SK-N-SH treated with all-trans-retinoic acid at 6 μM for 48 hours (cell line): ENCODE results near the gene WFDC5.

Experiments used
- ATAC-seq: fragments of 200-7000 bp; cut with Tn5 transposase; 3 replicates; pipeline ENCODE4 v1.9.1; 2020; ENCODE audit warnings: mild to moderate bottlenecking, moderate library complexity
- BACH2 ChIP-seq: fragments of 250-450 bp; sonication (Bioruptor Pico); IDR thresholded peaks from 2 replicates; pipeline ENCODE4 v1.9.0; 2021; ENCODE audit warnings: mild to moderate bottlenecking, borderline replicate concordance
- CSDC2 ChIP-seq: fragments of 250-450 bp; sonication (Bioruptor Pico); IDR thresholded peaks from 2 replicates; pipeline ENCODE4 v1.5.0; 2020; ENCODE audit warnings: mild to moderate bottlenecking, moderate library complexity
- ESRRG ChIP-seq: fragments of 250-450 bp; sonication (Bioruptor Pico); IDR thresholded peaks from 2 replicates; pipeline ENCODE4 v1.6.1; 2021; ENCODE audit warnings: mild to moderate bottlenecking
- GLIS3 ChIP-seq: fragments of 250-450 bp; sonication (Bioruptor Pico); IDR thresholded peaks from 2 replicates; pipeline ENCODE4 v1.5.0; 2020; ENCODE audit warnings: mild to moderate bottlenecking, moderate library complexity
- ISL1 ChIP-seq: fragments of 250-450 bp; sonication (Bioruptor Pico); IDR thresholded peaks from 2 replicates; pipeline ENCODE4 v2.1.2; 2022; ENCODE audit warnings: mild to moderate bottlenecking, moderate library complexity
- OSR1 ChIP-seq: fragments of 250-450 bp; sonication (Bioruptor Pico); IDR thresholded peaks from 2 replicates; pipeline ENCODE4 v1.8.0; 2022; ENCODE audit warnings: moderate library complexity, mild to moderate bottlenecking, inconsistent platforms
- PPARA ChIP-seq: fragments of 250-450 bp; sonication (Bioruptor Pico); IDR thresholded peaks from 2 replicates; pipeline ENCODE4 v1.5.0; 2020; ENCODE audit warnings: mild to moderate bottlenecking, borderline replicate concordance
- RARB ChIP-seq: fragments of 250-450 bp; sonication (Bioruptor Pico); IDR thresholded peaks from 2 replicates; pipeline ENCODE4 v1.8.0; 2021; ENCODE audit warnings: mild to moderate bottlenecking, moderate library complexity
- SNAI2 ChIP-seq: fragments of 250-450 bp; sonication (Bioruptor Pico); IDR thresholded peaks from 2 replicates; pipeline ENCODE4 v1.5.0; 2020; ENCODE audit warnings: mild to moderate bottlenecking, moderate library complexity
- TCF4 ChIP-seq: fragments of 250-450 bp; sonication (Bioruptor Pico); IDR thresholded peaks from 2 replicates; pipeline ENCODE4 v1.8.0; 2021; ENCODE audit warnings: mild to moderate bottlenecking, moderate library complexity, borderline replicate concordance
- TOX ChIP-seq: fragments of 250-450 bp; sonication (Bioruptor Pico); IDR thresholded peaks from 2 replicates; pipeline ENCODE4 v1.8.0; 2021; ENCODE audit warnings: mild to moderate bottlenecking, moderate library complexity, borderline replicate concordance
- ZC3H10 ChIP-seq: fragments of 250-450 bp; sonication (Bioruptor Pico); IDR thresholded peaks from 2 replicates; pipeline ENCODE4 v1.5.1; 2021; ENCODE audit warnings: mild to moderate bottlenecking, moderate library complexity
- ZFP3 ChIP-seq: fragments of 250-450 bp; sonication (Bioruptor Pico); IDR thresholded peaks from 2 replicates; pipeline ENCODE4 v1.5.0; 2020; ENCODE audit warnings: mild to moderate bottlenecking, moderate library complexity
- ZFP30 ChIP-seq: fragments of 450-650 bp; formaldehyde crosslinking; IDR thresholded peaks from 2 replicates; pipeline ENCODE4 v1.5.0; 2022; ENCODE audit warnings: mild to moderate bottlenecking, moderate library complexity
- ZNF565 ChIP-seq: fragments of 450-650 bp; formaldehyde crosslinking; conservative IDR thresholded peaks from 2 replicates; pipeline ENCODE4 v1.5.0; 2020; ENCODE audit warnings: low read depth, mild to moderate bottlenecking, moderate library complexity
- ZNF70 ChIP-seq: fragments of 450-650 bp; formaldehyde crosslinking; IDR thresholded peaks from 2 replicates; pipeline ENCODE4 v1.5.0; 2020; ENCODE audit warnings: mild to moderate bottlenecking, moderate library complexity
- ZNF8 ChIP-seq: fragments of 450-650 bp; formaldehyde crosslinking; IDR thresholded peaks from 2 replicates; pipeline ENCODE4 v1.5.0; 2020; ENCODE audit warnings: mild to moderate bottlenecking, moderate library complexity
- TF ChIP-seq, protein P1 (sequence below): fragments of 250-450 bp; sonication (Bioruptor Pico); IDR thresholded peaks from 2 replicates; pipeline ENCODE4 v1.5.1; 2020; ENCODE audit warnings: low read depth, mild to moderate bottlenecking, moderate library complexity
- TF ChIP-seq, protein P2 (sequence below): fragments of 250-450 bp; sonication (Bioruptor Pico); IDR thresholded peaks from 2 replicates; pipeline ENCODE4 v1.5.1; 2021; ENCODE audit warnings: mild to moderate bottlenecking, moderate library complexity
- TF ChIP-seq, protein P3 (sequence below): fragments of 250-450 bp; sonication (Bioruptor Pico); IDR thresholded peaks from 2 replicates; pipeline ENCODE4 v1.5.0; 2020; ENCODE audit warnings: mild to moderate bottlenecking, moderate library complexity
- TF ChIP-seq, protein P4 (sequence below): fragments of 250-450 bp; sonication (Bioruptor Pico); IDR thresholded peaks from 2 replicates; pipeline ENCODE4 v1.8.0; 2021; ENCODE audit warnings: low read depth, mild to moderate bottlenecking, moderate library complexity, borderline replicate concordance
- TF ChIP-seq, protein P5 (sequence below): fragments of 250-450 bp; sonication (Bioruptor Pico); IDR thresholded peaks from 2 replicates; pipeline ENCODE4 v1.8.0; 2020; ENCODE audit warnings: mild to moderate bottlenecking, moderate library complexity, borderline replicate concordance

WFDC5 gene

DNA sequence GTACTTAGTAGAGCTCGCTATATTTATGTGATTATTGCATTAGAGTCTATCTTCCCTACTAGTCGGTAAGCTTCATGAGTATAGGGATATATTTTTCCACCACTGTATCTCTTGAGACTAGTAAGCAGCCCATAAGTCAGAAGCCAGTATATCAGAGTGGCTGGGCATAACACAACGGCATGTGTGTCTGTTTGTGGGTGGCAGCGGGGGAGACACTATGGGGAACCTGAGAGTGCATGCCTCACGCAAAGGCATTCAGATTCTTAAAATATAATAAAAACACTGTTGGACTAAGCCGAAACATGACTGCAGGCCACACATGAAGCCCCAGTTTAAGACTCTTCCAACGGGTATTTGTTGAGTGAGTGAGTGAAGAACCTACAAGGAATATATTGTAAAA is 22.1 kb downstream of the WFDC5 start:
- ATAC-seq = no peak
- no peak for TF ChIP-seq SNAI2
- TF ChIP-seq, protein P1, sequence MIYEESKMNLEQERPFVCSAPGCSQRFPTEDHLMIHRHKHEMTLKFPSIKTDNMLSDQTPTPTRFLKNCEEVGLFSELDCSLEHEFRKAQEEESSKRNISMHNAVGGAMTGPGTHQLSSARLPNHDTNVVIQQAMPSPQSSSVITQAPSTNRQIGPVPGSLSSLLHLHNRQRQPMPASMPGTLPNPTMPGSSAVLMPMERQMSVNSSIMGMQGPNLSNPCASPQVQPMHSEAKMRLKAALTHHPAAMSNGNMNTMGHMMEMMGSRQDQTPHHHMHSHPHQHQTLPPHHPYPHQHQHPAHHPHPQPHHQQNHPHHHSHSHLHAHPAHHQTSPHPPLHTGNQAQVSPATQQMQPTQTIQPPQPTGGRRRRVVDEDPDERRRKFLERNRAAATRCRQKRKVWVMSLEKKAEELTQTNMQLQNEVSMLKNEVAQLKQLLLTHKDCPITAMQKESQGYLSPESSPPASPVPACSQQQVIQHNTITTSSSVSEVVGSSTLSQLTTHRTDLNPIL (CRISPR knock-in tag) = no peak
- TF ChIP-seq OSR1 (CRISPR knock-in tag) = no peak
- TF ChIP-seq TCF4 (CRISPR knock-in tag) = no peak
- TF ChIP-seq, protein P2, sequence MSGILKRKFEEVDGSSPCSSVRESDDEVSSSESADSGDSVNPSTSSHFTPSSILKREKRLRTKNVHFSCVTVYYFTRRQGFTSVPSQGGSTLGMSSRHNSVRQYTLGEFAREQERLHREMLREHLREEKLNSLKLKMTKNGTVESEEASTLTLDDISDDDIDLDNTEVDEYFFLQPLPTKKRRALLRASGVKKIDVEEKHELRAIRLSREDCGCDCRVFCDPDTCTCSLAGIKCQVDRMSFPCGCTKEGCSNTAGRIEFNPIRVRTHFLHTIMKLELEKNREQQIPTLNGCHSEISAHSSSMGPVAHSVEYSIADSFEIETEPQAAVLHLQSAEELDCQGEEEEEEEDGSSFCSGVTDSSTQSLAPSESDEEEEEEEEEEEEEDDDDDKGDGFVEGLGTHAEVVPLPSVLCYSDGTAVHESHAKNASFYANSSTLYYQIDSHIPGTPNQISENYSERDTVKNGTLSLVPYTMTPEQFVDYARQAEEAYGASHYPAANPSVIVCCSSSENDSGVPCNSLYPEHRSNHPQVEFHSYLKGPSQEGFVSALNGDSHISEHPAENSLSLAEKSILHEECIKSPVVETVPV = no peak
- TF ChIP-seq PPARA = no peak
- TF ChIP-seq BACH2 = no peak
- TF ChIP-seq RARB = no peak
- no peak for TF ChIP-seq ZNF70 (CRISPR knock-in tag)
- no peak for TF ChIP-seq ISL1
- no peak for TF ChIP-seq TOX (CRISPR knock-in tag)
- TF ChIP-seq CSDC2 (CRISPR knock-in tag) = no peak
- TF ChIP-seq ZFP30 = no peak
- no peak for TF ChIP-seq ZC3H10 (CRISPR knock-in tag)
- no peak for TF ChIP-seq ZNF565
- TF ChIP-seq ZFP3 = no peak
- TF ChIP-seq, protein P3, sequence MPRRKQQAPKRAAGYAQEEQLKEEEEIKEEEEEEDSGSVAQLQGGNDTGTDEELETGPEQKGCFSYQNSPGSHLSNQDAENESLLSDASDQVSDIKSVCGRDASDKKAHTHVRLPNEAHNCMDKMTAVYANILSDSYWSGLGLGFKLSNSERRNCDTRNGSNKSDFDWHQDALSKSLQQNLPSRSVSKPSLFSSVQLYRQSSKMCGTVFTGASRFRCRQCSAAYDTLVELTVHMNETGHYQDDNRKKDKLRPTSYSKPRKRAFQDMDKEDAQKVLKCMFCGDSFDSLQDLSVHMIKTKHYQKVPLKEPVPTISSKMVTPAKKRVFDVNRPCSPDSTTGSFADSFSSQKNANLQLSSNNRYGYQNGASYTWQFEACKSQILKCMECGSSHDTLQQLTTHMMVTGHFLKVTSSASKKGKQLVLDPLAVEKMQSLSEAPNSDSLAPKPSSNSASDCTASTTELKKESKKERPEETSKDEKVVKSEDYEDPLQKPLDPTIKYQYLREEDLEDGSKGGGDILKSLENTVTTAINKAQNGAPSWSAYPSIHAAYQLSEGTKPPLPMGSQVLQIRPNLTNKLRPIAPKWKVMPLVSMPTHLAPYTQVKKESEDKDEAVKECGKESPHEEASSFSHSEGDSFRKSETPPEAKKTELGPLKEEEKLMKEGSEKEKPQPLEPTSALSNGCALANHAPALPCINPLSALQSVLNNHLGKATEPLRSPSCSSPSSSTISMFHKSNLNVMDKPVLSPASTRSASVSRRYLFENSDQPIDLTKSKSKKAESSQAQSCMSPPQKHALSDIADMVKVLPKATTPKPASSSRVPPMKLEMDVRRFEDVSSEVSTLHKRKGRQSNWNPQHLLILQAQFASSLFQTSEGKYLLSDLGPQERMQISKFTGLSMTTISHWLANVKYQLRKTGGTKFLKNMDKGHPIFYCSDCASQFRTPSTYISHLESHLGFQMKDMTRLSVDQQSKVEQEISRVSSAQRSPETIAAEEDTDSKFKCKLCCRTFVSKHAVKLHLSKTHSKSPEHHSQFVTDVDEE = no peak
- no peak for TF ChIP-seq GLIS3 (CRISPR knock-in tag)
- no peak for TF ChIP-seq ESRRG

DNA sequence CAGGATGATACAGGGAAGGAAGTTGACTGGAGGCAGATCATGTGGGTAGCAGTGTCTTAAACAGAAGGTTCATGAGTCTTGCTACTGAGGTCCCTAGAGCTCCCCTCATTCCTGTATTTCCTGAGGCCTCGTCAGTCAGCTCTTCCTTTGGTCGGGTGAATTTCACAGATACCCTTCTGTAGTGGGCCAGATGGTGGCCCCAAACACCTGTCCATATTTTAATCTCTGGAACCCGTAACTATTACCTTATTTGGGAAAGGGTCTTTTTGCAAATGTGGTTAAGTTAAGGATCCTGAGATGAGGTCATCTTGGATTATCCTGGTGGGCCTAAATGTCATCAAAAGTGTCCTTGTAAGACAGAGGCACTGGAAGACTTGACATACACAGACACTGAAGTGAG is 23.6 kb downstream of the WFDC5 start:
- no peak for ATAC-seq
- TF ChIP-seq BACH2 (no peak), OSR1 (CRISPR knock-in tag) (no peak), GLIS3 (CRISPR knock-in tag) (no peak), ZNF70 (CRISPR knock-in tag) (no peak), TCF4 (CRISPR knock-in tag) (no peak), ZFP3 (no peak), RARB (no peak), ZNF8 (no peak), CSDC2 (CRISPR knock-in tag) (no peak)
- TF ChIP-seq, protein P4, sequence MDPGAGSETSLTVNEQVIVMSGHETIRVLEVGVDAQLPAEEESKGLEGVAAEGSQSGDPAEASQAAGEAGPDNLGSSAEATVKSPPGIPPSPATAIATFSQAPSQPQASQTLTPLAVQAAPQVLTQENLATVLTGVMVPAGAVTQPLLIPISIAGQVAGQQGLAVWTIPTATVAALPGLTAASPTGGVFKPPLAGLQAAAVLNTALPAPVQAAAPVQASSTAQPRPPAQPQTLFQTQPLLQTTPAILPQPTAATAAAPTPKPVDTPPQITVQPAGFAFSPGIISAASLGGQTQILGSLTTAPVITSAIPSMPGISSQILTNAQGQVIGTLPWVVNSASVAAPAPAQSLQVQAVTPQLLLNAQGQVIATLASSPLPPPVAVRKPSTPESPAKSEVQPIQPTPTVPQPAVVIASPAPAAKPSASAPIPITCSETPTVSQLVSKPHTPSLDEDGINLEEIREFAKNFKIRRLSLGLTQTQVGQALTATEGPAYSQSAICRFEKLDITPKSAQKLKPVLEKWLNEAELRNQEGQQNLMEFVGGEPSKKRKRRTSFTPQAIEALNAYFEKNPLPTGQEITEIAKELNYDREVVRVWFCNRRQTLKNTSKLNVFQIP (CRISPR knock-in tag) = no peak
- TF ChIP-seq, protein P5, sequence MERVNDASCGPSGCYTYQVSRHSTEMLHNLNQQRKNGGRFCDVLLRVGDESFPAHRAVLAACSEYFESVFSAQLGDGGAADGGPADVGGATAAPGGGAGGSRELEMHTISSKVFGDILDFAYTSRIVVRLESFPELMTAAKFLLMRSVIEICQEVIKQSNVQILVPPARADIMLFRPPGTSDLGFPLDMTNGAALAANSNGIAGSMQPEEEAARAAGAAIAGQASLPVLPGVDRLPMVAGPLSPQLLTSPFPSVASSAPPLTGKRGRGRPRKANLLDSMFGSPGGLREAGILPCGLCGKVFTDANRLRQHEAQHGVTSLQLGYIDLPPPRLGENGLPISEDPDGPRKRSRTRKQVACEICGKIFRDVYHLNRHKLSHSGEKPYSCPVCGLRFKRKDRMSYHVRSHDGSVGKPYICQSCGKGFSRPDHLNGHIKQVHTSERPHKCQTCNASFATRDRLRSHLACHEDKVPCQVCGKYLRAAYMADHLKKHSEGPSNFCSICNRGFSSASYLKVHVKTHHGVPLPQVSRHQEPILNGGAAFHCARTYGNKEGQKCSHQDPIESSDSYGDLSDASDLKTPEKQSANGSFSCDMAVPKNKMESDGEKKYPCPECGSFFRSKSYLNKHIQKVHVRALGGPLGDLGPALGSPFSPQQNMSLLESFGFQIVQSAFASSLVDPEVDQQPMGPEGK (CRISPR knock-in tag) = no peak

DNA sequence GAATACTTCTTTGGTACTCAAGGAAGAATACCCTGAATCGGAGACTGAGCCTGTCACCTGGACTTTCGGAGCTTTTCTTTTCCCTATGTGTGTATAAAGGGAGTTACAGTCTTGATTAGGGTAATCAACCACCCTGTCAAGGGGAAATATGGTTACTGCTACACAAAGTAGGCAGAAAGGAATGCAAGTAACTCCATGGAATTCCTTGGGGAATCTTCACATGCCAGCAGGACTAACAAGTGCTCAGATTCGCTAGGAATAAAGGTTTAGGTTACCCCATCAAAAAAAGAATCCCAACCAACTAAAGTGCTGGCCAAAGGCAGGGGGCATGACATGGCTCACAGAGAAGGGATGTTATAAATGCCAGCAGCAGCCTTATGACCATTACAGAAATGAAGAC is 24.5 kb downstream of the WFDC5 start:
- no peak for ATAC-seq

More for the DNA sequence above, 24.5 kb downstream of the WFDC5 start:
- TF ChIP-seq SNAI2 (no peak), RARB (no peak), OSR1 (CRISPR knock-in tag) (no peak), ESRRG (no peak), ZNF8 (no peak), TCF4 (CRISPR knock-in tag) (no peak), GLIS3 (CRISPR knock-in tag) (no peak), ZC3H10 (CRISPR knock-in tag) (no peak), ISL1 (no peak)
